ENCODE data around the gene ZBTB43.

GRCh38 chr9:126761274-126761673 lies 43.6 kb upstream of the ZBTB43 start:
- TF ChIP-seq, protein P1, sequence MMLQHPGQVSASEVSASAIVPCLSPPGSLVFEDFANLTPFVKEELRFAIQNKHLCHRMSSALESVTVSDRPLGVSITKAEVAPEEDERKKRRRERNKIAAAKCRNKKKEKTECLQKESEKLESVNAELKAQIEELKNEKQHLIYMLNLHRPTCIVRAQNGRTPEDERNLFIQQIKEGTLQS (IDR thresholded peaks at IDR 0.05) = no peak
- no peak for TF ChIP-seq CTCF (IDR thresholded peaks at IDR 0.05 in 2 of 3, conservative IDR thresholded peaks at IDR 0.05 in 1 of 3; ENCODE audit: borderline replicate concordance in 1 of 3, insufficient read depth in 1 of 3, low read depth in 2 of 3, low read length in 2 of 3)

All from HCT116 (cell line).